ENCODE measurements around the gene ADAMTS7. TPM values are rescaled to one million over a fixed set of nuclear protein-coding genes. Genes with fewer than 3 reads are reported as not detected.
A peak's percentile ranks its signal among the peaks of the same experiment; 100 is the strongest.

ADAMTS7 gene
- total and polyA plus RNA-seq, 2 of the 8 experiments (the other 6 are each of a cell fraction or from before 2014, with no cell fraction given): 27.9 to 45.2 TPM

- TF ChIP-seq RNF2 (IDR thresholded peaks at IDR 0.05; ENCODE audit: borderline replicate concordance, low read depth, low read length, missing control alignments, poor library complexity, severe bottlenecking): no peak
- TF ChIP-seq SRF (IDR thresholded peaks at IDR 0.05; ENCODE audit: low read depth, low read length): no peak
- TF ChIP-seq MAFK (IDR thresholded peaks at IDR 0.05; ENCODE audit: low read depth, low read length): no peak
- TF ChIP-seq TCF12 (IDR thresholded peaks at IDR 0.05; ENCODE audit: low read depth, low read length): no peak
- TF ChIP-seq YY1 (IDR thresholded peaks at IDR 0.05; ENCODE audit: low read depth, low read length): no peak
- TF ChIP-seq SIRT6 (IDR thresholded peaks at IDR 0.05; ENCODE audit: low read length): no peak
- no peak for TF ChIP-seq POLR2A (IDR thresholded peaks at IDR 0.05; ENCODE audit: control extremely low read depth in 1 of 2, low read depth in 2 of 2, low read length in 2 of 2)
- no peak for TF ChIP-seq SP1 (IDR thresholded peaks at IDR 0.05; ENCODE audit: low read depth, low read length)
- FAIRE-seq (no peak), DNase-seq (ENCODE audit: low read depth in 1 of 2, low spot score in 2 of 2) (no peak)
- Histone ChIP-seq H3K4me1 (replicated peaks in 1 of 4; ENCODE audit: control insufficient read depth in 3 of 4, insufficient read depth in 4 of 4, low read length in 3 of 4) (peaks cover 0 to 14% (median 4%) of the 10 kb centered on the region in 4 experiments; a peak in 6 of 7 replicates), H4K91ac (replicated peaks; ENCODE audit: insufficient read length, low read length) (no peak overlapping the region), H3K4me3 (ENCODE audit: extremely low read depth in 1 of 4, insufficient read depth in 2 of 4, low read depth in 3 of 4, low read length in 4 of 4) (no peak overlapping the region), H3K79me1 (ENCODE audit: low read depth, low read length) (no peaks in the 10 kb centered on the region), H2BK20ac (ENCODE audit: low read length) (no peak overlapping the region), H3K9ac (replicated peaks in 1 of 4; ENCODE audit: extremely low read depth in 1 of 4, low read depth in 3 of 4, low read length in 3 of 4) (0 out of 7 replicates have a peak overlapping the region, but pooled peaks of 1 of the 4 experiments have one; percentile 21), H3K18ac (ENCODE audit: extremely low read depth, low read length) (no peak overlapping the region), H2BK15ac (ENCODE audit: low read length) (no peak overlapping the region), H4K8ac (ENCODE audit: extremely low read depth, insufficient read depth, low read length) (no peak overlapping the region; the same call in 1 of the 2 replicates), H2AK5ac (ENCODE audit: low read depth, low read length) (0 out of 2 replicates have a peak overlapping the region, but pooled peaks have one; percentile 39), H3K9me3 (ENCODE audit: insufficient read depth in 2 of 2, low read depth in 1 of 2, low read length in 1 of 2) (no peaks in the 10 kb centered on the region), H2AFZ (ENCODE audit: low read length) (no peak overlapping the region), H3K27me3 (replicated peaks in 1 of 4; ENCODE audit: control insufficient read depth in 3 of 4, extremely low read depth in 1 of 4, insufficient read depth in 3 of 4, low read length in 3 of 4) (no peaks in the 10 kb centered on the region), H4K5ac (ENCODE audit: insufficient read length, low read depth, low read length) (no peak overlapping the region), H2BK12ac (ENCODE audit: low read depth, low read length) (no peak overlapping the region), H3K79me2 (ENCODE audit: control insufficient read depth in 1 of 2, insufficient read depth in 2 of 2, low read length in 2 of 2) (no peaks in the 10 kb centered on the region), H3K4me2 (ENCODE audit: insufficient read depth in 1 of 2, low read depth in 2 of 2, low read length in 2 of 2) (peak overlapping the region in 1 of 2 experiments; percentile 21; a peak in 1 of 4 replicates), H3K23ac (ENCODE audit: insufficient read length) (no peak overlapping the region), H3K4ac (replicated peaks; ENCODE audit: insufficient read length, low read depth, low read length) (no peak overlapping the region), H3K23me2 (ENCODE audit: low read depth, low read length) (no peaks in the 10 kb centered on the region), H3K27ac (ENCODE audit: low read depth, low read length) (no peak overlapping the region; the same call in 1 of the 2 replicates), H4K20me1 (replicated peaks in 1 of 2; ENCODE audit: control insufficient read depth in 1 of 2, insufficient read depth in 2 of 2, low read length in 2 of 2) (peaks cover 0 to 2% of the 10 kb centered on the region in 2 experiments), H3K36me3 (ENCODE audit: control insufficient read depth in 2 of 4, insufficient read depth in 4 of 4, low read length in 3 of 4) (peaks cover 0 to 4% (median 0%) of the 10 kb centered on the region in 4 experiments; a peak in 1 of 8 replicates), H3K14ac (ENCODE audit: insufficient read length) (no peak overlapping the region), H3K56ac (replicated peaks; ENCODE audit: insufficient read length, low read depth, low read length) (no peak overlapping the region), H2BK5ac (ENCODE audit: low read depth, low read length) (0 out of 2 replicates have a peak overlapping the region, but pooled peaks have one; percentile 16), H2BK120ac (replicated peaks; ENCODE audit: low read depth, low read length) (no peak overlapping the region)
- 81% methylated on average over 7 of the region's 13 CpGs; no CpG with 5 or more reads in 1 of the 2 experiments for WGBS, 2 experiments (ENCODE audit: extremely low coverage in 1 of 2, insufficient coverage in 1 of 2, insufficient read length in 1 of 2, insufficient replicate concordance in 2 of 2, low coverage in 1 of 2, low lambda C conversion rate in 2 of 2, missing lambda C conversion rate in 1 of 2)
- CTCF ChIA-PET (ENCODE audit: partially characterized antibody): interaction anchor here (1.0 to 2.1 kb wide), 3 partner anchors 28 to 147 kb away, joined by 3 to 6 read pairs (median 6); partner anchors contain the start of gene CHRNA3
- POLR2A ChIA-PET (ENCODE audit: partially characterized antibody): no interaction called here
Measured at GRCh38 chr15:78768096-78768495, 43.2 kb downstream of the ADAMTS7 start.

Data from H1 (cell line).